ENCODE measurements around the gene SLAMF6.
"Not testable (repeated sequence)": the region's sequence is repeated elsewhere in the genome, so short reads cannot be mapped to it uniquely, and the experiment has no call there.

SLAMF6 gene

GRCh38 chr1:160504651-160505050 is 18.4 kb downstream of the SLAMF6 start:
- DNase-seq (ENCODE audit: low read depth, low spot score) = no peak

GRCh38 chr1:160503087-160503486 is 20.0 kb downstream of the SLAMF6 start:
- DNase-seq (ENCODE audit: low read depth, low spot score) = no peak

DNA sequence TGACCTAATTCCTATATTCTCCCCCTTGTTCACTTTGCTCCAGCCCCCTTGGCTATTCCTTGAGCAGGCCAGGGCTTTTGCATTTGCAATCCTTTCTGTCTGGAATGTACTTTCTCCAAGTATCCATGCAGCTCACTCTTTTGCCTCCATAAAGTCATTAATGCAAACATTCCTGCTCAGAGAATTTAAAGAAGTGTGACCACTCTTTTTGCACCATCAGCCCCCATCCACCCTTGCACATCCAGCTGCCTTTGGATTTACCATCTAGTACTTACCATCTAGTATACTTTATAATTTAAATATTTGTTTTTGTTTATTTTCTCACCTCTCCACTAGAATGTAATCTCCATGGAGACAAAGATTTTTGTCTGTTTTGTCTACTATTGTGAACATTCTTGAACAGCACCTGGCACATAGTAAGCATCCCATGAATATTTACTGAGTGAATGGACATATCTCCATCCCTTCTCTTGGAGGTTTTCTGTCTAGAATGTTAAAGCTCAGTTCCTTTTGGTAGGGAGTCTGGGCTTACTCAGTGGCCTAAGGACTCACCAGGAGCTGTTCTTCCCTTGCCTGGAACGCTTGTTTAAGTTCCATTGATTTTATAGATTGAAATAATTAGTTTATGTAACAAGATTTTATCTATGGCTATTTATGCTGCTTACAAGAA is 22.6 kb downstream of the SLAMF6 start:
- no peak for DNase-seq (ENCODE audit: low read depth, low spot score)

GRCh38 chr1:160499631-160500030 is 23.4 kb downstream of the SLAMF6 start:
- DNase-seq (ENCODE audit: low read depth, low spot score) = no peak

DNA sequence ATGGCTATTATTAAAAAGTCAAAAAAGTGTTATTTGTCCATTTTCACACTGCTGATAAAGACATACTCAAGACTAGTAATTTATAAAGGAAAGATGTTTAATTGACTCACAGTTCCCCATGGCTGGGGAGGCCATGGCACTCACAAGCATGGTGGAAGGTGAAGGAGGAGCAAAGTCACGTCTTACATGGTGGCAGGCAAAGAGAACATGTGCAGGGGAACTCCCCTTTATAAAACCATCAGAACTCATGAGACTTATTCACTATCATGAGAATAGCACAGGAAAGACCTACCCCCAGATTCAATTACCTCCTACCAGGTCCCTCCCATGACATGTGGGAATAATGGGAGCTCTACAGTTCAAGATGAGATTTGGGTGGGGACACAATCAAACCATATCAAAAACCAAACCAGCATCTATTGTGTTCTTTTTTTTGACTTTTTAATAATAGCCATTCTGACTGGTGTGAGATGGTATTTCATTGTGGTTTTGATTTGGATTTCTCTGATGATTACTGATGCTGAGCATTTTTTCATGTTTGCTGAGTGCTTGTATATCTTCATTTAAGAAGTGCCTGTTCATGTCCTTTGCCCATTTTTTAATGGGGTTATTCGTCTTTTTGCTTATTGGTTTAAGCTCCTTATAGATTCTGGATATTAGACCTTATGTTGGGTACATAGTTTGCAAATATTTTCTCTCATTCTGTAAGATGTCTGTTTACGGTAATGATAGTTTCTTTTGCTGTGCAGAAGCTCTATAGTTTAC is 24.6 kb downstream of the SLAMF6 start:
- DNase-seq (ENCODE audit: low read depth, low spot score) = not testable (repeated sequence)

- no peak for DNase-seq (ENCODE audit: low read depth, low spot score)
Measured at GRCh38 chr1:160496334-160496733, 26.7 kb downstream of the SLAMF6 start.

GRCh38 chr1:160494620-160495019 is 28.4 kb downstream of the SLAMF6 start:
- DNase-seq (ENCODE audit: low read depth, low spot score) = no peak

GRCh38 chr1:160492617-160493016 is 30.4 kb downstream of the SLAMF6 start:
- DNase-seq (ENCODE audit: low read depth, low spot score) = no peak

GRCh38 chr1:160491981-160492380 is 31.1 kb downstream of the SLAMF6 start:
- no peak for DNase-seq (ENCODE audit: low read depth, low spot score)

- no peak for DNase-seq (ENCODE audit: low read depth, low spot score)
Measured at GRCh38 chr1:160491017-160491416, 32.0 kb downstream of the SLAMF6 start.

DNA sequence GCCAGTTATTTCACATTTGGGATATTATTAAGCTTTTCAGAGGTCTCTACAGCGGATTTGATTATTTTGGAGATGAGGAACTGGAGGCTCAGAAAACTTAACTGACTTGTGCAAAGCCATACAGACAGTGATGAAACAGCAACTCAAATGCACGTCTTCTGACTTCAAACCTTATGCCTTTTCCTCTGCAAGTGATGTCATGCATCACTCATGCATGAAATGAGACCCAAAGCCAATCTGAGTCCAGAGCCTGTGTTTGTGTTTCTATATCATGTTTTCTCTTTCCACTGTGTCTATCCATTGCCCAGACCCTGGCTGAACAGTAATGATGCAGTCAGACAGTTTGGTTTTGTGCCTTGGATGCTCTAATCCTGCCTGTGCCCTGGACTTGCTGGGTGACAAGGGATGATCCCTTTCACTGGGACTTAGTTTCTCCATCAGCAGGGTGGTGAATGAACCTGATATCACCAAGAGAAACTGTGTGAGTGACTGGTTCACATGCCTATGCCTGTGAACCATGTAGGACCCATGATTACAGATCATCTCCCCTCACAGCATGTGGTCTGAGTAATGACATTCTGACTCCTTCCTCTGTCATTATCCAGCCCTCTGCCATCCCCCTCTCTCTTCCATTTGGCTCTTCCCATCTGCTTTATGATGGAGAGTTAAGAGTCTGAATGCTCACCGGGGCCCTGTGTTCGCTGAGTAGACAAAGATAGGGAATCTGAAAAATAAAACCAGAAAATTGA is 33.4 kb downstream of the SLAMF6 start:
- no peak for DNase-seq (ENCODE audit: low read depth, low spot score)

DNA sequence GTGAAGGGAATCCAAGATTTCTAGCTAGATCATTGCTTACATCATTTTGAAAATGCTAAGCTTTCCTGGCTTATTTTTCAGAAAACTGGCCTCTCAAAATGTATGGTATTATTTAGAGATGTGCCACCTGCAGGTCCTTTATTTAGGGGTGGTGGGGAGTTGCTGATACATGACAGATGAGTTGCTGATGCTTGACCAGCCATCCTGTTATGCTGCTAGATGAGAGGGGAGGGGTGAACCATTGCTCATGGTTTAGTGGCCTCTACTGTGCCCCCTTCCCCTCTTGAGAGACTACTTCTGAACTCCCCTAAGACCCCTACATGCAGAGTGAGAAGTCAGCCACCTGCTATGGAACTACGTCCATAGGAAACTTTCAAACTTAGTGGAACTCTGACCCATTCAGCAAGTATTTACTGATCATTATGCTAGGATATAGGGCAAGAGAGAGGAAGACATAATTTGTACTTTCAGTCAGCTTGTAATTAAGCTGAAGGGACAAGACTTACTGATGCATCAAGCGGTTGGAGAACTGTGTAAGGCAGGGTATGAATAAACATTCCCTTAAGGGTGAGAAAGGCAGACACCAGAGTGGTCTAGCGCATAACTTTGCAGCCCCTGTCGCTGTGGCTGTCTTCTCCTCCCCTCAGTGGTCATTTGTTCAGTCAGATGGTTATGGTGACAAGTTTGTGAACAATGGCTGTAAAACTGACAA is 34.6 kb downstream of the SLAMF6 start:
- no peak for DNase-seq (ENCODE audit: low read depth, low spot score)

DNA sequence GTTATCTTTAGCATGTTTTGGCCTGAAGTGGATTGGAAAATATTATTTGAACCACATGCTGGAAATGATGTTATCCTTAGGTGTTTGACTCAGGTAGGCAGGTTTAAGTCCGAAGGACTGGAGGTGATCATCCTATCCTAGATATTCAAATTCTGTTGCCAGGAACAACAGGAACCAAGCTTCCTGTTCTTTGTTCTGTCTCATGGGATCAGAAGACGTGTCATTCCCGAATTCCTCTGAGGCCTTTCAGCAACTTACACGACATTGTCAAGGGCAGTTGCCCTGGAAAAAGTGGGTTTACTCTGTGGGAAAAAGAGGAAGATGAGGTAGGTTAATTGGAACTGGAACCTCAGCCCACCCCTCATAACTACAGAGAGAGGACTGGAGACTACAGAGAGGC is 36.6 kb downstream of the SLAMF6 start:
- DNase-seq (ENCODE audit: low read depth, low spot score) = peak; percentile 80

- DNase-seq (ENCODE audit: low read depth, low spot score) = no peak
Measured at GRCh38 chr1:160483505-160484185, 39.4 kb downstream of the SLAMF6 start.

- no peak for DNase-seq (ENCODE audit: low read depth, low spot score)
Measured at GRCh38 chr1:160481979-160482596, 41.0 kb downstream of the SLAMF6 start.

- not testable (repeated sequence) for DNase-seq (ENCODE audit: low read depth, low spot score)
Measured at GRCh38 chr1:160480781-160481180, 42.3 kb downstream of the SLAMF6 start.

- DNase-seq (ENCODE audit: low read depth, low spot score) = not testable (repeated sequence)
Measured at GRCh38 chr1:160479091-160479490, 44.0 kb downstream of the SLAMF6 start.

- DNase-seq (ENCODE audit: low read depth, low spot score) = no peak
Measured at GRCh38 chr1:160474392-160475242, 48.4 kb downstream of the SLAMF6 start.

DNA sequence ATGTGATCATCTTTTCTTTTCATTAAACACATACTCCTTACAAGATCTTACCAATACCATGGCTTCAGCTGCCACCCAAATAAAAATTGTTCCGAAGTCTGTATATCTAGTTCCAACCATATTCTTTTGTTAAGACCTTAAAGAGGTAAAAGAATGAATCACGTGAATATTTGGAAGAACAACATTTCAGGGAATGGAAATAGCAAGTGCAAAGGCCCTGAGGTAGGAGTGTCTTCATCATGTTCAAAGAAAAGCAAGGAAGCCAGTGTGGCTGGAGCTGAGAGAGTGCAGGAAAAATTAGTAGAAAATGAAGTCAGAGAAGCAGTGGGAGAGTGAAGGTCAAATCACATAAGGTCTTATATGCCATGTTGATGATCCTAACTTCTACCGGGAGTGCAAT is 50.9 kb downstream of the SLAMF6 start:
- DNase-seq (ENCODE audit: low read depth, low spot score) = no peak

- no peak for DNase-seq (ENCODE audit: low read depth, low spot score)
Measured at GRCh38 chr1:160471253-160471652, 51.8 kb downstream of the SLAMF6 start.
